OCI-LY1 (cell line): Measurements from ENCODE around the gene CCDC181.

ENCODE experiments used
- EZH2 ChIP-seq: fragments of 200-600 bp; sonication (generic), shearing (Covaris generic); IDR thresholded peaks from 2 replicates; pipeline ENCODE4 v1.8.0; 2017; ENCODE audit warnings: borderline replicate concordance, mixed run types, mild to moderate bottlenecking, antibody characterized with exemption, low read length, moderate library complexity, mixed read lengths
- TF ChIP-seq, protein P1 (sequence below): fragments of 200-600 bp; sonication (generic), shearing (Covaris generic); IDR thresholded peaks from 2 replicates; pipeline ENCODE4 v1.5.1; 2017; ENCODE audit warnings: mild to moderate bottlenecking, antibody characterized with exemption, low read length, moderate library complexity, mixed read lengths

DNA sequence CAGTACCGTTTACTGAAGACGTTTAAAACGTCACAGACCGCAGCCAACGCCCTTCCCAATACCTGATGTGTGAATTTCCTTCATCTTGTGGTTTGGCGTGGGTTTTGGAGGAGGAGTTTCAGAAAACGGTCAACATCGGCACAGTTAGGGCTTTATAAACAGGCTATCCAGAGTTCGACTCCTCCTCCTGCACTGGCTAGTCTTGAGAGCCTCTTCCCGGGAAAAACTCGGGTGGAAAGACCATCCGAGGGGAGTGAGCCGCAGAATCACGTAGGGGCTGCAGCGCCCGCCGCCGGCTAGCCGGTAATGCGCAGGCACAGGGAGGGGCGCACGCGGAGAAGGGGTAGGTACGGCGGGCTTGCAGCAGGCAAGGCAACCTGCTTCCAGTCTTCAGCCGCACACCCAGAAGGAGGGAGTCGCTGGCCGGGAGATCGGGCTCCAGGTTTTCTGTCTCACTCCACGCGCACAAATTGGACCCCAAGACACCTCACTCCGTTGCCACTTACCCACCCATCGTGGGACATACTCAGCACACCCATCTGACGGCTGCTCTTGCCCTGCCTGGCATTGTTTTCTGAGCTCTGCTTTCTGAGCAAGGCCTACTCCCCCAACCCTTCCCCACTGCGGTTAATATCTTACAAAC lies 33.0 kb upstream of the CCDC181 start:
- TF ChIP-seq, protein P1, sequence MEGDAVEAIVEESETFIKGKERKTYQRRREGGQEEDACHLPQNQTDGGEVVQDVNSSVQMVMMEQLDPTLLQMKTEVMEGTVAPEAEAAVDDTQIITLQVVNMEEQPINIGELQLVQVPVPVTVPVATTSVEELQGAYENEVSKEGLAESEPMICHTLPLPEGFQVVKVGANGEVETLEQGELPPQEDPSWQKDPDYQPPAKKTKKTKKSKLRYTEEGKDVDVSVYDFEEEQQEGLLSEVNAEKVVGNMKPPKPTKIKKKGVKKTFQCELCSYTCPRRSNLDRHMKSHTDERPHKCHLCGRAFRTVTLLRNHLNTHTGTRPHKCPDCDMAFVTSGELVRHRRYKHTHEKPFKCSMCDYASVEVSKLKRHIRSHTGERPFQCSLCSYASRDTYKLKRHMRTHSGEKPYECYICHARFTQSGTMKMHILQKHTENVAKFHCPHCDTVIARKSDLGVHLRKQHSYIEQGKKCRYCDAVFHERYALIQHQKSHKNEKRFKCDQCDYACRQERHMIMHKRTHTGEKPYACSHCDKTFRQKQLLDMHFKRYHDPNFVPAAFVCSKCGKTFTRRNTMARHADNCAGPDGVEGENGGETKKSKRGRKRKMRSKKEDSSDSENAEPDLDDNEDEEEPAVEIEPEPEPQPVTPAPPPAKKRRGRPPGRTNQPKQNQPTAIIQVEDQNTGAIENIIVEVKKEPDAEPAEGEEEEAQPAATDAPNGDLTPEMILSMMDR = no peak
- TF ChIP-seq EZH2 = no peak
